AG09309 (cell line): ENCODE measurements around the gene RELT.

ENCODE experiments used
- DNase-seq: peaks from one replicate; pipeline ENCODE4 v3.0.0-alpha.2; 2010; ENCODE audit warnings: low read depth
- H3K4me3 ChIP-seq: 2 replicates; pipeline ENCODE4 v1.5.1; 2011; ENCODE audit warnings: mild to moderate bottlenecking, low read depth, low read length, moderate library complexity; ENCODE audit not compliant: control insufficient read depth
- CTCF ChIP-seq: IDR thresholded peaks from 2 replicates; pipeline ENCODE4 v1.5.1; 2011; ENCODE audit warnings: mild to moderate bottlenecking, low read depth, low read length, inconsistent platforms; ENCODE audit not compliant: insufficient read depth, control insufficient read depth; ENCODE audit errors: missing control alignments

Gene RELT

GRCh38 chr11:73396251-73396930, 20.2 kb downstream of the RELT start:
- DNase-seq, result no peak
- H3K4me3 ChIP-seq, result no peak overlapping the region
- no peak for TF ChIP-seq CTCF

GRCh38 chr11:73396985-73397384, 20.8 kb downstream of the RELT start:
- TF ChIP-seq CTCF, result no peak
- no peak for DNase-seq
- no peak overlapping the region for H3K4me3 ChIP-seq

GRCh38 chr11:73397468-73398131, 21.4 kb downstream of the RELT start:
- TF ChIP-seq CTCF, result no peak
- DNase-seq, result no peak
- no peak overlapping the region for H3K4me3 ChIP-seq

GRCh38 chr11:73398132-73398526, 21.9 kb downstream of the RELT start:
- H3K4me3 ChIP-seq, result no peak overlapping the region
- TF ChIP-seq CTCF, result no peak
- no peak for DNase-seq

DNA sequence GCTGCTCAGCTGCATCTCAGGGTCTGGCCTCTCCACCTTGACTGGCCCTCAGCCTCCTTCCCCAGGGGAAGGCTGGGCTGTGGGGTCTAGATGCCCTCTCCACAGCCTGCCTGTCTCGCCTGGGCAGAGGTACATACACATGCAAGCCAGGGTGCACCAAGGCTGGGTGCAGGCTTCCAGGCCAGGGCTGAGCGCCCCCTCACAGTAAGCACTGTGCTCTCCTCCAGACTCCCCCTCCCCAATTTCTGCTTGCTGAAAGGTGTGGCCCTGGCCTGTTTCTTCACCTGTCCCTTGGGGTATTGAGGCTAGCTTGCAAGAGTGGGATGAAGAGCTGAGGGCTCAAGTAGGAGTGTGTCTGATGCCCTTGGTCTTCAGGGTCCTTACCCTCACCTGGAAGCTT, 22.5 kb downstream of the RELT start:
- no peak for DNase-seq
- H3K4me3 ChIP-seq, result no peak overlapping the region
- no peak for TF ChIP-seq CTCF

DNA sequence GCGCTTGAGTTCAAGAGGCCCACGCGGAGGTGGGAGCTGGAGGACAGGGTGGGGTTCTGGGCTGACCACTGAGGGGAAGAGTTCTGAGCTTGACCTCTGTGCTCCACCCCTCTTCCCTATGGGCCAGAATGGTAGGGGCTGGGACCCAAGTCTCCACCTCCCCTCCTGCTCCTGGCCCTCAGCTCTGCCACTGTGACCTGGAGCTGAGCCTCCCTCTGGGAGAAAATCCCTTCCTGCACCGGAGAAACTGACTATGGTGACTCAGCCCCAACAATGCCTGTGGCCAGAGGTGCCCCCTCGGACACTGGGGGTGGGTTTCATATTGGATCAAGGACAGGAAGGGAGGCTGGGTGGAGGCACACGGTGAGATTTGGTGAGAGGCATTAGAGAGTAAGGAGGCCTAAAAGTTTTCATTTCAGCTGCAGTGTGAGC, 23.0 kb downstream of the RELT start:
- no peak for DNase-seq
- no peak for TF ChIP-seq CTCF
- no peak overlapping the region for H3K4me3 ChIP-seq
